ENCODE measurements around the gene CLRN3. TPM values are rescaled to one million over a fixed set of nuclear protein-coding genes. Genes with fewer than 3 reads are reported as not detected.
A peak's percentile ranks its signal among the peaks of the same experiment; 100 is the strongest.

CLRN3 gene
- total and polyA plus RNA-seq, 2 donors (not counting 1 experiment from before 2014, with no cell fraction given) = not detected

DNA sequence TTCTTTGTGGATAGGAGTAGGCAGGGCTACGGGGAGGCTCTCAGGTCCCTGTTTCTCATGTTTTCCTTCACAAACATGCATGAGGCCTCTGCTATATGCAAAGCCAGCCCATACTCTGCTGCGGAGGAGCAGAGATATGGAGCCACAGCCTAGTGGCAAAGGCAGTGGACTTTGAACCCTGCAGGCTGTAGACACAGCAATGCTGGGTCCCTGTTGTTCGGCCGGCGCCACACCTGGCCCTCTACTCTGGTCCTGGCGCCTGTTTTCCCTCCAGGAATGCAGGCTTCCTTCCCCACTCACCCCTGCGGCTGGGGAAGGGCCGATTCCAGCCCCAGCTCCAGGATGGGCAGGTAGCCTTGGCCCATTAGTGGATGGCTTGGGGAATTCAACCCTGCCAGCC lies 11.5 kb downstream of the CLRN3 start:
- Histone ChIP-seq H2AFZ (ENCODE audit: insufficient read depth, low read depth, low read length, poor library complexity, severe bottlenecking) (no peak overlapping the region), H3K27ac (ENCODE audit: low read length in 2 of 2) (no peak overlapping the region), H3K79me2 (ENCODE audit: control insufficient read depth, insufficient read depth, low read length) (no peaks in the 10 kb centered on the region), H3K36me3 (replicated peaks in 1 of 2; ENCODE audit: control extremely low read depth in 1 of 2, control insufficient read depth in 1 of 2, extremely low read depth in 1 of 2, insufficient read depth in 2 of 2, low read length in 1 of 2) (no peaks in the 10 kb centered on the region), H3K27me3 (replicated peaks in 1 of 4; ENCODE audit: control extremely low read depth in 1 of 4, control insufficient read depth in 3 of 4, insufficient read depth in 4 of 4, low read length in 3 of 4) (no peaks in the 10 kb centered on the region), H3K4me3 (ENCODE audit: control extremely low read depth in 1 of 5, extremely low read depth in 1 of 5, insufficient read depth in 1 of 5, low read depth in 2 of 5, low read length in 4 of 5) (no peak overlapping the region), H3K9me3 (ENCODE audit: control extremely low read depth in 1 of 3, control insufficient read depth in 2 of 3, insufficient read depth in 1 of 3, low read length in 2 of 3) (no peaks in the 10 kb centered on the region), H3K4me2 (replicated peaks; ENCODE audit: low read depth, low read length, poor library complexity, severe bottlenecking) (peak overlapping the region; percentile 27), H3K9ac (ENCODE audit: low read length) (no peak overlapping the region), H4K20me1 (ENCODE audit: control insufficient read depth, insufficient read depth, low read length, poor library complexity, severe bottlenecking) (no peaks in the 10 kb centered on the region), H3K4me1 (ENCODE audit: control insufficient read depth in 2 of 2, insufficient read depth in 2 of 2, low read length in 2 of 2) (peaks cover 17 to 26% of the 10 kb centered on the region in 2 donors)
- DNase-seq (no peak), ATAC-seq (ENCODE audit: low read depth) (no peak)
- H3K4me1 Mint-ChIP-seq = peaks cover 19% of the 10 kb centered on the region
- no peaks in the 10 kb centered on the region for H3K27me3 Mint-ChIP-seq
- no peaks in the 10 kb centered on the region for H3K9me3 Mint-ChIP-seq (ENCODE audit: insufficient read depth)
- no peak overlapping the region for H3K27ac Mint-ChIP-seq
- intact Hi-C loops (cut with micrococcal nuclease) = no loop called here
- WGBS (ENCODE audit: insufficient coverage) = 93% methylated on average over 3 of the region's 8 CpGs
- POLR2A ChIA-PET = no interaction called here
- no peak for TF ChIP-seq EZH2 (IDR thresholded peaks at IDR 0.05; ENCODE audit: borderline replicate concordance, insufficient read depth, low read depth, low read length, poor library complexity, severe bottlenecking)
- TF ChIP-seq, protein P1, sequence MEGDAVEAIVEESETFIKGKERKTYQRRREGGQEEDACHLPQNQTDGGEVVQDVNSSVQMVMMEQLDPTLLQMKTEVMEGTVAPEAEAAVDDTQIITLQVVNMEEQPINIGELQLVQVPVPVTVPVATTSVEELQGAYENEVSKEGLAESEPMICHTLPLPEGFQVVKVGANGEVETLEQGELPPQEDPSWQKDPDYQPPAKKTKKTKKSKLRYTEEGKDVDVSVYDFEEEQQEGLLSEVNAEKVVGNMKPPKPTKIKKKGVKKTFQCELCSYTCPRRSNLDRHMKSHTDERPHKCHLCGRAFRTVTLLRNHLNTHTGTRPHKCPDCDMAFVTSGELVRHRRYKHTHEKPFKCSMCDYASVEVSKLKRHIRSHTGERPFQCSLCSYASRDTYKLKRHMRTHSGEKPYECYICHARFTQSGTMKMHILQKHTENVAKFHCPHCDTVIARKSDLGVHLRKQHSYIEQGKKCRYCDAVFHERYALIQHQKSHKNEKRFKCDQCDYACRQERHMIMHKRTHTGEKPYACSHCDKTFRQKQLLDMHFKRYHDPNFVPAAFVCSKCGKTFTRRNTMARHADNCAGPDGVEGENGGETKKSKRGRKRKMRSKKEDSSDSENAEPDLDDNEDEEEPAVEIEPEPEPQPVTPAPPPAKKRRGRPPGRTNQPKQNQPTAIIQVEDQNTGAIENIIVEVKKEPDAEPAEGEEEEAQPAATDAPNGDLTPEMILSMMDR (IDR thresholded peaks at IDR 0.05) = no peak
- no peak overlapping the region for H3K4me3 Mint-ChIP-seq
- CTCF ChIA-PET = no interaction called here

DNA sequence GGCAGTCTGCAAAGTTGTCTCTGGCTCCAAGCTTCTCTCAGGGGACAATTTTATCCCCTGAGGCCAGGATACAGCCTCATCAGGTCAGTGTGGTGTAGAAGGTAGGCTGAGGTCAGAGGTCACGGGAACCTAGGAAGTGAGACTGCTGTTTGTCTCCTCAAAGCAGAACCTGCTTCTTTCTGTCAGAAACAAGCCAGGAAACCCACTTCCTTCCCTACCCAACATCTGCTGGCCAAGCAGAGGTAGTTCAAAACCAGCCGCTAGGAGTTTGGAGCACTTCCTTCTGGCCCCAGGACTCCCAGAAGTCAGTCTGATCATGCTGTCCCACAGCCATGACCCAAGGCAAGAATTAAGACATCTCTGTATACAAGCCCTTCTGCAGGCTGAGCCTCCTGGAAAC lies 12.2 kb downstream of the CLRN3 start:
- peaks cover 17 to 26% of the 10 kb centered on the region in 2 donors for H3K4me1 ChIP-seq (ENCODE audit: control insufficient read depth in 2 of 2, insufficient read depth in 2 of 2, low read length in 2 of 2)
- peak overlapping the region; percentile 19 to 51 for H3K27ac ChIP-seq (ENCODE audit: low read length in 2 of 2)
- ATAC-seq (ENCODE audit: low read depth) (no peak), DNase-seq (peak; percentile 31)
- no peaks in the 10 kb centered on the region for H4K20me1 ChIP-seq (ENCODE audit: control insufficient read depth, insufficient read depth, low read length, poor library complexity, severe bottlenecking)
- WGBS (ENCODE audit: insufficient coverage) = no CpG with 5 or more reads among the region's 2 CpGs
- no peaks in the 10 kb centered on the region for H3K9me3 Mint-ChIP-seq (ENCODE audit: insufficient read depth)
- TF ChIP-seq, protein P1 (IDR thresholded peaks at IDR 0.05) = no peak
- TF ChIP-seq EZH2 (IDR thresholded peaks at IDR 0.05; ENCODE audit: borderline replicate concordance, insufficient read depth, low read depth, low read length, poor library complexity, severe bottlenecking) = no peak
- intact Hi-C loops (cut with micrococcal nuclease) = no loop called here
- H3K27me3 Mint-ChIP-seq = no peaks in the 10 kb centered on the region
- ChIA-PET POLR2A (no interaction called here), CTCF (no interaction called here)
- H3K4me3 Mint-ChIP-seq = peak overlapping the region; percentile 34
- no peak overlapping the region for H2AFZ ChIP-seq (ENCODE audit: insufficient read depth, low read depth, low read length, poor library complexity, severe bottlenecking)
- H3K27ac Mint-ChIP-seq = peak overlapping the region; percentile 80
- H3K4me3 ChIP-seq (ENCODE audit: control extremely low read depth in 1 of 5, extremely low read depth in 1 of 5, insufficient read depth in 1 of 5, low read depth in 2 of 5, low read length in 4 of 5) = no peak overlapping the region
- H3K36me3 ChIP-seq (replicated peaks in 1 of 2; ENCODE audit: control extremely low read depth in 1 of 2, control insufficient read depth in 1 of 2, extremely low read depth in 1 of 2, insufficient read depth in 2 of 2, low read length in 1 of 2) = no peaks in the 10 kb centered on the region
- H3K4me1 Mint-ChIP-seq = peaks cover 19% of the 10 kb centered on the region
- H3K9me3 ChIP-seq (ENCODE audit: control extremely low read depth in 1 of 3, control insufficient read depth in 2 of 3, insufficient read depth in 1 of 3, low read length in 2 of 3) = no peaks in the 10 kb centered on the region
- H3K79me2 ChIP-seq (ENCODE audit: control insufficient read depth, insufficient read depth, low read length) = no peaks in the 10 kb centered on the region
- H3K4me2 ChIP-seq (replicated peaks; ENCODE audit: low read depth, low read length, poor library complexity, severe bottlenecking) = peak overlapping the region; percentile 27
- no peaks in the 10 kb centered on the region for H3K27me3 ChIP-seq (replicated peaks in 1 of 4; ENCODE audit: control extremely low read depth in 1 of 4, control insufficient read depth in 3 of 4, insufficient read depth in 4 of 4, low read length in 3 of 4)
- H3K9ac ChIP-seq (ENCODE audit: low read length) = peak overlapping the region; percentile 0

Measured in B cell (primary cell).